MM.1S (cell line): ENCODE data around the gene IL1RAPL1.

Source experiments
- CTCF ChIP-seq: fragments of 300-600 bp; sonication (generic); IDR thresholded peaks from 2 replicates; pipeline ENCODE4 v1.5.1; 2016; ENCODE audit warnings: antibody characterized with exemption, low read length, mixed read lengths
- EZH2 ChIP-seq: fragments of 300-600 bp; sonication (generic); optimal IDR thresholded peaks from 2 replicates; pipeline ENCODE3; 2017; ENCODE audit warnings: low read depth, mild to moderate bottlenecking, antibody characterized with exemption, low read length, mixed read lengths
- EZH2phosphoT487 ChIP-seq: fragments of 300-600 bp; sonication (generic); IDR thresholded peaks from 2 replicates; pipeline ENCODE4 v1.6.1; 2018; ENCODE audit warnings: antibody characterized with exemption, low read length

GRCh38 chrX:29542152-29542551, 954.9 kb downstream of the IL1RAPL1 start:
- TF ChIP-seq CTCF (no peak), EZH2phosphoT487 (no peak), EZH2 (no peak)
